HepG2 (cell line): ENCODE results near the gene DCPS. TPM values are rescaled to one million over a fixed set of nuclear protein-coding genes. Genes with fewer than 3 reads are reported as not detected.

Source experiments
- ARID3A ChIP-seq: IDR thresholded peaks from 2 replicates; pipeline ENCODE4 v1.6.1; 2012; ENCODE audit warnings: low read depth, low read length, improper control_type of control experiment
- ATF7-NPFF ChIP-seq: sonication (generic); formaldehyde crosslinking; IDR thresholded peaks from 2 replicates; pipeline ENCODE4 v1.8.1; 2023; ENCODE audit warnings: mild to moderate bottlenecking, low read depth, missing genetic modification reagents, moderate library complexity
- IRX3 ChIP-seq: sonication (generic); formaldehyde crosslinking; IDR thresholded peaks from 2 replicates; pipeline ENCODE4 v1.8.1; 2023; ENCODE audit warnings: mild to moderate bottlenecking, low read depth, missing genetic modification reagents, borderline replicate concordance
- KIAA2018 ChIP-seq: sonication (generic); formaldehyde crosslinking; IDR thresholded peaks from 2 replicates; pipeline ENCODE4 v1.5.0; 2020; ENCODE audit warnings: mild to moderate bottlenecking, missing genetic modification reagents, borderline replicate concordance
- LRRFIP1 ChIP-seq: sonication (generic); formaldehyde crosslinking; conservative IDR thresholded peaks from 2 replicates; pipeline ENCODE4 v1.4.0; 2020; ENCODE audit warnings: missing genetic modification reagents
- NR2F6 ChIP-seq, 2 experiments: IDR thresholded peaks; 2 replicates each; pipeline ENCODE4 v1.6.1; 2016; ENCODE audit warnings: antibody characterized with exemption in 1 of 2, mild to moderate bottlenecking in 1 of 2
- PHB2 ChIP-seq: fragments of 450-650 bp; IDR thresholded peaks from 2 replicates; pipeline ENCODE4 v1.6.1; 2018; ENCODE audit not compliant: partially characterized antibody
- TGIF2 ChIP-seq: IDR thresholded peaks from 2 replicates; pipeline ENCODE4 v1.6.1; 2016; ENCODE audit warnings: control low read depth, missing compliant biosample characterization
- ZBTB25 ChIP-seq: IDR thresholded peaks from 2 replicates; pipeline ENCODE4 v1.6.1; 2018; ENCODE audit warnings: missing genetic modification reagents
- ZNF207 ChIP-seq: fragments of 450-650 bp; IDR thresholded peaks from 2 replicates; pipeline ENCODE4 v1.6.1; 2016; ENCODE audit warnings: antibody characterized with exemption, borderline replicate concordance
- ZUFSP ChIP-seq: sonication (generic); formaldehyde crosslinking; IDR thresholded peaks from 2 replicates; pipeline ENCODE4 v1.9.0; 2021; ENCODE audit warnings: missing genetic modification reagents, mild to moderate bottlenecking, borderline replicate concordance
- polyA plus RNA-seq, 8 experiments: library from polyadenylated mRNA; depleted of rRNA in 3 of 8; stranded (reverse) in 7 of 8; unstranded in 1 of 8; fragments of >200 nt; fragmentation: Illumina TruSeq in 4 of 8; extraction: Trizol in 4 of 8; gene quantifications; 2 replicates each; pipeline versions ENCODE4 v1.2.1 to v1.2.3, GENCODE V29; 2011 to 2016; ENCODE audit warnings: low read depth in 4 of 8, missing spikeins in 1 of 8, mixed read lengths in 1 of 8; ENCODE audit not compliant: insufficient read depth in 1 of 8
- total RNA-seq, 5 experiments: library from RNA; depleted of rRNA; stranded (reverse); fragments of >200 nt; fragmentation: Illumina TruSeq; extraction: Trizol; gene quantifications; 2 replicates each; pipeline ENCODE4 v1.2.3, GENCODE V29; 2016; ENCODE audit warnings: low read depth in 1 of 5

Gene DCPS
- total and polyA plus RNA-seq, 2 of the 13 experiments (the other 11 are each of a cell fraction or from before 2014, with no cell fraction given), result 21.9 to 22.5 TPM

- peak; percentile 25; the same call in 1 of the 2 replicates for TF ChIP-seq ZBTB25 (CRISPR knock-in tag)
- no peak for TF ChIP-seq PHB2
- no peak for TF ChIP-seq NR2F6 (IDR thresholded peaks at IDR 0.05)
- peak; percentile 11; the same call in 1 of the 2 replicates for TF ChIP-seq NR2F6 (CRISPR knock-in tag; IDR thresholded peaks at IDR 0.05)
- TF ChIP-seq ARID3A, result no peak
- no peak for TF ChIP-seq ATF7-NPFF
- no peak for TF ChIP-seq ZNF207
- TF ChIP-seq KIAA2018 (CRISPR knock-in tag), result no peak
- TF ChIP-seq ZUFSP, result no peak
- no peak for TF ChIP-seq IRX3 (CRISPR knock-in tag)
- no peak for TF ChIP-seq LRRFIP1 (CRISPR knock-in tag)
- no peak; the same call in 1 of the 2 replicates for TF ChIP-seq TGIF2 (CRISPR knock-in tag)
Observed at GRCh38 chr11:126355324-126355925, 51.6 kb downstream of the DCPS start, which contains the start of gene ST3GAL4 (continued).
